Germinal center (tissue), 1 donor: Measurements from ENCODE around the gene DMP1.
"Not testable (repeated sequence)": the region's sequence is repeated elsewhere in the genome, so short reads cannot be mapped to it uniquely, and the experiment has no call there.

ENCODE experiments used
- DNase-seq: peaks from one replicate; pipeline ENCODE4 v3.0.0; 2012; ENCODE audit warnings: mixed read lengths, low spot score

DMP1 gene

DNA sequence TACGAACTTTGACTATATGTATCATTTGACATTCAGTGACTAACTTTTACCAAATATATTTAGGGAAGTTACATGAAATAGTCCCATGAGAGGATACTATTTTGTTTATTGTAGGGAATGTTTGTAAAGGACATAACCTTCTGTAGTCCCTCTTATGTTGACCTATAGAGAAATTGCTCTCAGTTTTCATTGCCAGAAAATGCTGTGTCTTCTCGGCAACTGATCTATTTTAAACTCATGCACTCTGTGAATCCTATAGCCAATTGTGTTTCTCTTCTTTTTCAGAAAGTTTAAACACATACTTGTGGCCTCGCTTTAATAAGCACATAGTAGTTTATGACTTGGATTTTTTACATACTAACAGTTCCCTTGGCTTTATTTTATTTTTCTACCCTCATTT, 38.2 kb downstream of the DMP1 start:
- DNase-seq = no peak

DNA sequence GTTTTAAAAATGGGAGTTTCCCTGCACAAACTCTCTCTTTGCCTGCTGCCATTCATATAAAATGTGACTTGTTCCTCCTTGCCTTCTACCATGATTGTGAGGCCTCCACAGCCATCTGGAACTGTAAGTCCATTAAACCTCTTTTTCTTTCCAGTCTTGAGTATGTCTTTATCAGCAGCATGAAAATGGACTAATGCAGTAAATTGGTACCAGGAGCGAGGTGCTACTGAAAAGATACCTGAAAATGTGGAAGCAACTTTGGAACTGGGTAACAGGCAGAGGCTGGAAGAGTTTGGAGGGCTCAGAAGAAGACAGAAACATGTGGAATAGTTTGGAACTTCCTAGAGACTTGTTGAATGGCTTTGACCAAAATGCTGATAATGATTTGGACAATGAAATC, 40.9 kb downstream of the DMP1 start:
- DNase-seq = not testable (repeated sequence)

DNA sequence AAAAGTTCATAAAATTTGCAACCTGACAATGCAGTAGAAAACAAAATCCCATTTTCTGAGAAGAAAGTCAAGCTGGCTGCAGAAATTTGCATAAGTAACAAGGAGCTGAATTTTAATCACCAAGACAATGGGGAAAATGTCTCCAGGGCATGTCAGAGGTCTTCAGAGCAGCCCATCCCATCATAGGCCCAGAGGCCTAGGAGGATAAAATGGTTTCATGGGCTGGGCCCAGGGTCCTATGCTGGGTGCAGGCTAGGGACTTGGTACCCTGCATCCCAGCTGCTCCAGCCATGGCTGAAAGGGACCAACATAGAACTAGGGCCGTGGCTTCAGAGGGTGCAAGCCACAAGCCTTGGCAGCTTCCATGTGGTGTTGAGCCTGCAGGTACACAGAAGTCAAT, 42.0 kb downstream of the DMP1 start:
- DNase-seq = not testable (repeated sequence)

DNA sequence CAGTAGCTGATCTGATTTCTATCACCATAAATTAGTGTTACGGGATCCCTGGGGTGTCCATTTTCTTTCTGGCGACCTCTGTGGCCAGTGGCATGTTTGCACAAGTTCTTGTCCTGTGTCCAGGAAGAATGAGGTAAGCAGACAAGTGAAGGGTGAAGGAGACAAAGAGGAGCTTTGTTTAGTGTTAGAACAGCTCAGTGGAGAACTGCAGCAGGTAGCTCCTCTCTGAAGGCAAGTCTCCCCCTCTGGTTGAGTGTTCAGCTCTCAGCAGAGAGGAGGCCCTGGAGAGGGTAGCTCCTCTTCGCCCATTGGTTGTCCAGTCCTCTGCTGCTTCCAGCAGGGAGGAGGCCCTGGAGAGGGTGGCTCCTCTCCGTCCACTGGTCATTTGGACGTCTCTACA, 47.2 kb downstream of the DMP1 start:
- no peak for DNase-seq

DNA sequence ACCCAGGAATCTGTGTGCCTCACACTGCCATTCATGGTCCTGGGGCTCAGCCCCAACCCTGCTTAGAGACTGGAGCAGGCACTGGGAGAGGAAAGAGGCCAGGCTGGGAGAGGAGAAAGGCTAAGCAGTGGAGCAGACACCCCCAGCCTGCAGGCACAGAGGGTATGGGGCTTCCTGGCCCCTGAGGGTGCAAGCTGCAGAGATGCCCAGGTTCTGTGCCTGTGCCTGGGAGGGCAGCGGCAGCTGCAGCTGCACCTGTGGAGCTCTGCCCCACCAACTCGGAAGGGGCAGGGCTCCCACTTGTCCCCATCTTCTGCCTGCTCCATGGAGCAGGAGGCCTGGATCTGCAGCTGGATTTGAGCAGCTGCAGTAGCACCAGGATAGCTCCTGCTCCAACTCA, 47.9 kb downstream of the DMP1 start:
- DNase-seq = no peak

DNA sequence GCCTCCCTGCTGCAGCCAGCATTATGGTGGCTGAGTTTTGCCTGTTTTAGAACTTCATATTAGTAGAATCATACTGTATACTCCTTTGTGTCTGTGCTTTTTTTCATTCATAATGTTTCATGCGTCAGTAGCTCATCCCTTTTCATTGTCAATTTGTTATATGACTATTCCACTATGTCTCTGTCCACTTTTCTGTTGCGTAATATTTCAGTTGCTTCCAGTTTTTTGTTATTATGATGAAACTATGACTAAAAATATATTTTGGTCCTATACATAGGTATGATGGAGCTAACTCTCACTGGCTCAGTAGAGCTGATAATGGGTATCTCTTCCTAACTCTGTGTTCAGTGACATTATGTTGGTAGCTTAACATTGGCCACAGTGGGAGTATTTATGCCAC, 48.3 kb downstream of the DMP1 start:
- DNase-seq = no peak

DNA sequence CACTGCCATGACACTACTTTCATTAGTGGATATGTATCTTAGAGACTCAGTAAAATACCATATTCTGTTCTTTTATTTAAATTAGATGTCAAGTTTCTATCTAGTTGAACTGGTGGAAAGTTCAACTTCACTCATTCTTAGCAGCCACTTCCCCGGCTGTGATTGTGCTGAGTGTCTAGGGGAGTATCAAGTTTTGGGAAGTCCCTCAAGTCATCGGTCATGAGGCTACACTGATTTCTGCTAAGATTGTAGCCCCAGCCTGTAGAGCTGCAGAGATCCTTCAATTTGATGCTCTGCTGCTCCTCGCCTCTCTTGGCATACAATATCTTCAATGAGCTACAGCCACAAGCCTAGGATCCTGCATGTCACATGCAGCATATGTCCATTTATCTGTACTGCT, 53.9 kb downstream of the DMP1 start:
- DNase-seq = no peak

DNA sequence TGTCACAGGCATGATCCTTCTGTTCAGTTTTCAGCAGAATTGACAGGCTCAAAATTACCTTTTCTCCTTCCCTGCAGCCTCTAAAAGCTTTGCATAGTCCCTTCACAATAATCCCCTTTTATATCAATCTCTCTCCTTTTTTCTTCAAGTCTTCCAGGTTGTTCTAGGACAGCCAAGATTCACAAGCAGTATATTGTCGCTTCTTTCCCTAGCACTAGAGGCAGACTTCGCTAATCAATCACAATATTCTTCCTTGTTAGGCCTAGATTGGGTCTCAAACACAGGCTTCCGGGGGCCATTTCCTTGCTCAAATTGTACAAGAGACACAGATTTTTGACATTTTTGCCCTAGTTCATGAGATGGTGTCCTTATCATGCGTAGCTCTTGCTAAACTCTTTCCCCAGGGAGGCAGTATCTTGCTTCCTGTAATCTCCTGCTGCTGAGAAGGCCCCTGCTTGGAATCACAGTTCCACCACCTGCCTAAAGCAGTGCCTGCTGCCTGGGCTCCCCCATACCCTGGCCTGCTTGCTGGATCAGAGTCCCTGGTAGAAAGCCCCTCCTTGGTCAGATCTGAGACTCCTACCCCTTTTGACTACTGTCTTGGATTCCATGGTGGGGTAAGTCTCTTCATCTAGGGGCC, 57.3 kb downstream of the DMP1 start:
- DNase-seq = no peak
